ENCODE measurements around the gene PTPRE. TPM values are rescaled to one million over a fixed set of nuclear protein-coding genes. Genes with fewer than 3 reads are reported as not detected.

Gene PTPRE
- total RNA-seq, 1 experiment from 2014 or later: 7.9 TPM

DNA sequence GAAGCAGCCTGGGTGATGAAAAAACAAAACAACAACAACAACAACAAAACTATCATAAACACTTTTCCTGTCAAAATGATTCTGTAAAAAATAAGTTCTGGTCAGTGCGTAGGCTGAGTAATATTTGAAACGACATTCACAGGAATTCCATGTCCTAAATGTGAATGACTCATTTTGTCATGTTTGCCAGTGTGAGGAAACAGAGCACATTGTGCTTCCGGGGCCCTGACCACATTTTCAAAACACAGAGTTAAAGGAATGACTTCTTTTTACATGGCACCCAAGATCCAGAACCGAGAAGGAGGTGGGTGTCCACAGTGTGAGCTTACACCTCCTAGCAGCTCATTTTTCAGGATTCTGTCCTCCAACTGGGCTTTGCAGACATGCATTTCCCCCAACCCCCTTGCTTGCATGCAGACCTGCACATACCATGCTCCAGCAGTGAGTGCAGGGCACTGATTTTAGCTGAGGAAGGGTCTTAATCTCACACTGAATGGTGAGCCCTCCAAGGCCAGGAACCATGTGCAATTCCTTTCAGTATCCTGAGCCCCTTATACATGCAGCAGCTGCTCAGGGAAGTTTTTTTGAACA, 17.2 kb upstream of the PTPRE start:
- CTCF ChIA-PET: no interaction called here
- no peaks in the 10 kb centered on the region for H3K9me2 ChIP-seq (ENCODE audit: insufficient read depth)
- TF ChIP-seq, protein P1, sequence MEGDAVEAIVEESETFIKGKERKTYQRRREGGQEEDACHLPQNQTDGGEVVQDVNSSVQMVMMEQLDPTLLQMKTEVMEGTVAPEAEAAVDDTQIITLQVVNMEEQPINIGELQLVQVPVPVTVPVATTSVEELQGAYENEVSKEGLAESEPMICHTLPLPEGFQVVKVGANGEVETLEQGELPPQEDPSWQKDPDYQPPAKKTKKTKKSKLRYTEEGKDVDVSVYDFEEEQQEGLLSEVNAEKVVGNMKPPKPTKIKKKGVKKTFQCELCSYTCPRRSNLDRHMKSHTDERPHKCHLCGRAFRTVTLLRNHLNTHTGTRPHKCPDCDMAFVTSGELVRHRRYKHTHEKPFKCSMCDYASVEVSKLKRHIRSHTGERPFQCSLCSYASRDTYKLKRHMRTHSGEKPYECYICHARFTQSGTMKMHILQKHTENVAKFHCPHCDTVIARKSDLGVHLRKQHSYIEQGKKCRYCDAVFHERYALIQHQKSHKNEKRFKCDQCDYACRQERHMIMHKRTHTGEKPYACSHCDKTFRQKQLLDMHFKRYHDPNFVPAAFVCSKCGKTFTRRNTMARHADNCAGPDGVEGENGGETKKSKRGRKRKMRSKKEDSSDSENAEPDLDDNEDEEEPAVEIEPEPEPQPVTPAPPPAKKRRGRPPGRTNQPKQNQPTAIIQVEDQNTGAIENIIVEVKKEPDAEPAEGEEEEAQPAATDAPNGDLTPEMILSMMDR (conservative IDR thresholded peaks at IDR 0.05): no peak
- TF ChIP-seq EZH2 (IDR thresholded peaks at IDR 0.05; ENCODE audit: low read depth): no peak
- no TSS peak for BruUV-seq (replicated peaks)
- no peaks in the 10 kb centered on the region for H3K4me1 ChIP-seq (replicated peaks; ENCODE audit: insufficient read depth)
- H3K9me3 ChIP-seq (ENCODE audit: insufficient read depth, low read depth): no peaks in the 10 kb centered on the region
- POLR2A ChIA-PET (ENCODE audit: unreplicated experiment): no interaction called here
- peak in 1 of 2 experiments; percentile 51 for DNase-seq
- H3K79me2 ChIP-seq (ENCODE audit: low read depth): no peaks in the 10 kb centered on the region
- H3K4me3 ChIP-seq: no peak overlapping the region
- no peaks in the 10 kb centered on the region for H3K27me3 ChIP-seq (ENCODE audit: insufficient read depth, low read depth)
- no peaks in the 10 kb centered on the region for H3F3A ChIP-seq (ENCODE audit: insufficient read depth, low read depth)
- H4K20me1 ChIP-seq (ENCODE audit: insufficient read depth): no peaks in the 10 kb centered on the region
- H3K27ac ChIP-seq: no peak overlapping the region
- intact Hi-C loops (cut with micrococcal nuclease; ENCODE audit: unreplicated experiment): no loop called here
- H3K4me2 ChIP-seq: no peak overlapping the region
- no peak overlapping the region for H2AFZ ChIP-seq
- H3K36me3 ChIP-seq (ENCODE audit: low read depth): no peaks in the 10 kb centered on the region

DNA sequence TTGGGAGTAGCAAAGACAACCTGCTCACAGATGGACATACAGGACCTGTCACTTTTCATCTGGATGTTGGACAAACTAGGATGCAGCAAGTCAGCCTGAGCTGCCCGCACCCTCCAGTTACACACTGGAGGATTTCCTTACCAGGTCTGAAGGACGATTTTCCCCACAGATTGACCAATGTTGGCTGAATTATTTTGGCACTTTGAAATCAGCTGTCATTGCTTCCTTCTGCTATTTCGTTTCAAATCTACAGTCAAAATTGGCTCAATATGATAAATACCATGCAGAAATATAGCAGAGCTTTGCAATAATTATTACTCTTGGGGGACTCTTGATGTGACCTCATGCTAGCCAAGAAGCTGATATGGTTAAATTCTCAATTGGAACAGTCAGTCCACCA, 16.7 kb upstream of the PTPRE start:
- Histone ChIP-seq H2AFZ (no peak overlapping the region), H3K27me3 (ENCODE audit: insufficient read depth, low read depth) (no peaks in the 10 kb centered on the region), H3K9me3 (ENCODE audit: insufficient read depth, low read depth) (no peaks in the 10 kb centered on the region), H3K4me3 (no peak overlapping the region), H3K79me2 (ENCODE audit: low read depth) (no peaks in the 10 kb centered on the region), H3K4me1 (replicated peaks; ENCODE audit: insufficient read depth) (no peaks in the 10 kb centered on the region), H3F3A (ENCODE audit: insufficient read depth, low read depth) (no peaks in the 10 kb centered on the region), H3K27ac (no peak overlapping the region), H3K36me3 (ENCODE audit: low read depth) (no peaks in the 10 kb centered on the region), H3K4me2 (no peak overlapping the region), H3K9me2 (ENCODE audit: insufficient read depth) (no peaks in the 10 kb centered on the region), H4K20me1 (ENCODE audit: insufficient read depth) (no peaks in the 10 kb centered on the region)
- no peak for DNase-seq
- TF ChIP-seq, protein P1 (conservative IDR thresholded peaks at IDR 0.05): no peak
- no peak for TF ChIP-seq EZH2 (IDR thresholded peaks at IDR 0.05; ENCODE audit: low read depth)
- ChIA-PET CTCF (no interaction called here), POLR2A (ENCODE audit: unreplicated experiment) (no interaction called here)
- no TSS peak for BruUV-seq (replicated peaks)
- intact Hi-C loops (cut with micrococcal nuclease; ENCODE audit: unreplicated experiment): no loop called here

DNA sequence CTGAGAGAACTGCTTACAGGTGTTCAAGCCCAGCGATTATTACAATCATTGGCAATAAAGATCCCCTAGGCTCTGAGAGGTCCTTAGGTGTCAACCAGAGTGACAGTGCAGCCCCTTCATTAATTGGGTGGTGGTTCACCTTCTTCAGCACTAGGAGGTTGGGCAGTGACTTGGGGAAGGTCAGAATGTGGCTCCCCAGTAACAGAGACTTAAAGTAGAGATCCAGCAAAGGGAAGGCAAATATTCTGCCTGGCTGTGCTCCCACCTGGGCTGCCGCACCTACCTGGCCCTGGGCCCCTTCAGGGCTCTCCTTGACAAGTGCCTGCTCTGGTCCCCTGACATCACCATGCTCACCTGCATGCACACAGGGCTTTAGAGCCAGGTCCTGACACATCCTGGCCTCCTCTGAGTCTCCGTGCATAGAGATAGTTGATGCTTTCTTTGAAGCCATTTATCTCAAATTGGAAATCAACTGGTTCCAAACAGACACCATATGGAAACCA, 16.0 kb upstream of the PTPRE start:
- Histone ChIP-seq H3F3A (ENCODE audit: insufficient read depth, low read depth) (no peaks in the 10 kb centered on the region), H3K27me3 (ENCODE audit: insufficient read depth, low read depth) (no peaks in the 10 kb centered on the region), H3K27ac (no peak overlapping the region), H3K4me3 (no peak overlapping the region), H3K4me2 (no peak overlapping the region), H4K20me1 (ENCODE audit: insufficient read depth) (no peaks in the 10 kb centered on the region), H3K4me1 (replicated peaks; ENCODE audit: insufficient read depth) (no peaks in the 10 kb centered on the region), H3K9me2 (ENCODE audit: insufficient read depth) (no peaks in the 10 kb centered on the region), H2AFZ (no peak overlapping the region), H3K79me2 (ENCODE audit: low read depth) (no peaks in the 10 kb centered on the region), H3K36me3 (ENCODE audit: low read depth) (no peaks in the 10 kb centered on the region), H3K9me3 (ENCODE audit: insufficient read depth, low read depth) (no peaks in the 10 kb centered on the region)
- ChIA-PET POLR2A (ENCODE audit: unreplicated experiment) (no interaction called here), CTCF (no interaction called here)
- no peak for DNase-seq
- intact Hi-C loops (cut with micrococcal nuclease; ENCODE audit: unreplicated experiment): no loop called here
- no peak for TF ChIP-seq EZH2 (IDR thresholded peaks at IDR 0.05; ENCODE audit: low read depth)
- TF ChIP-seq, protein P1 (conservative IDR thresholded peaks at IDR 0.05): no peak
- no TSS peak for BruUV-seq (replicated peaks)
